Bronchial epithelial cell (primary cell): ENCODE results near the gene B4GALT4. TPM values are rescaled to one million over a fixed set of nuclear protein-coding genes. Genes with fewer than 3 reads are reported as not detected.
"Not testable (repeated sequence)": the region's sequence is repeated elsewhere in the genome, so short reads cannot be mapped to it uniquely, and the experiment has no call there.

Experiments
- DNase-seq: peaks from one replicate; pipeline ENCODE4 v3.0.0-alpha.2; 2010; ENCODE audit warnings: low read depth
- FAIRE-seq: peaks from 2 replicates; lab custom pipeline; 2011; peaks lifted over from hg19 to GRCh38; lab: Jason Lieb, UNC
- H3K27me3 ChIP-seq: 2 replicates; pipeline ENCODE4 v1.5.1; 2011; ENCODE audit warnings: low read length; ENCODE audit not compliant: control insufficient read depth, insufficient read depth
- H3K36me3 ChIP-seq: 2 replicates; pipeline ENCODE4 v1.5.1; 2011; ENCODE audit warnings: low read length; ENCODE audit not compliant: control insufficient read depth, insufficient read depth
- H3K4me3 ChIP-seq: 2 replicates; pipeline ENCODE4 v1.5.1; 2011; ENCODE audit warnings: mild to moderate bottlenecking, low read depth, low read length, control low read depth
- CTCF ChIP-seq: IDR thresholded peaks from 2 replicates; pipeline ENCODE4 v1.5.1; 2011; ENCODE audit warnings: mild to moderate bottlenecking, moderate library complexity, low read length, control low read depth, inconsistent platforms; ENCODE audit not compliant: insufficient read depth, severe bottlenecking
- total RNA-seq: library from RNA; depleted of rRNA; stranded (reverse); fragments of >200 nt; gene quantifications from 2 replicates; pipeline ENCODE4 v1.2.1, GENCODE V29; 2014

Gene B4GALT4
- total RNA-seq, 1 donor from 2014 or later: 40.5 TPM

- FAIRE-seq (no peak), DNase-seq (no peak)
- Histone ChIP-seq H3K27me3 (no peaks in the 10 kb centered on the region), H3K36me3 (no peaks in the 10 kb centered on the region), H3K4me3 (no peak overlapping the region)
- no peak for TF ChIP-seq CTCF
Measured at GRCh38 chr3:119276680-119277079, 36.0 kb upstream of the B4GALT4 start.

- not testable (repeated sequence) for H3K4me3 ChIP-seq, FAIRE-seq, H3K27me3 ChIP-seq, DNase-seq, H3K36me3 ChIP-seq
Measured at GRCh38 chr3:119270212-119270611, 29.5 kb upstream of the B4GALT4 start.

GRCh38 chr3:119261055-119261454, 20.4 kb upstream of the B4GALT4 start:
- Histone ChIP-seq H3K4me3 (no peak overlapping the region), H3K36me3 (no peaks in the 10 kb centered on the region), H3K27me3 (no peaks in the 10 kb centered on the region)
- DNase-seq (no peak), FAIRE-seq (no peak)
- no peak for TF ChIP-seq CTCF

GRCh38 chr3:119259821-119260220, 19.1 kb upstream of the B4GALT4 start:
- Histone ChIP-seq H3K27me3 (no peaks in the 10 kb centered on the region), H3K4me3 (no peak overlapping the region), H3K36me3 (no peaks in the 10 kb centered on the region)
- FAIRE-seq: no peak
- no peak for TF ChIP-seq CTCF
- DNase-seq: no peak

GRCh38 chr3:119258915-119259314, 18.2 kb upstream of the B4GALT4 start:
- no peak for TF ChIP-seq CTCF
- DNase-seq: no peak
- H3K4me3 ChIP-seq: no peak overlapping the region
- no peaks in the 10 kb centered on the region for H3K27me3 ChIP-seq
- no peaks in the 10 kb centered on the region for H3K36me3 ChIP-seq
- FAIRE-seq: no peak

- DNase-seq (peak; percentile 21), FAIRE-seq (peak; percentile 90)
- H3K27me3 ChIP-seq: no peaks in the 10 kb centered on the region
- H3K36me3 ChIP-seq: no peaks in the 10 kb centered on the region
- no peak for TF ChIP-seq CTCF
- H3K4me3 ChIP-seq: no peak overlapping the region
Measured at GRCh38 chr3:119257654-119258410, 17.2 kb upstream of the B4GALT4 start.
